Measurements from ENCODE around the gene SNRPD3.

The SNRPD3 gene

DNA sequence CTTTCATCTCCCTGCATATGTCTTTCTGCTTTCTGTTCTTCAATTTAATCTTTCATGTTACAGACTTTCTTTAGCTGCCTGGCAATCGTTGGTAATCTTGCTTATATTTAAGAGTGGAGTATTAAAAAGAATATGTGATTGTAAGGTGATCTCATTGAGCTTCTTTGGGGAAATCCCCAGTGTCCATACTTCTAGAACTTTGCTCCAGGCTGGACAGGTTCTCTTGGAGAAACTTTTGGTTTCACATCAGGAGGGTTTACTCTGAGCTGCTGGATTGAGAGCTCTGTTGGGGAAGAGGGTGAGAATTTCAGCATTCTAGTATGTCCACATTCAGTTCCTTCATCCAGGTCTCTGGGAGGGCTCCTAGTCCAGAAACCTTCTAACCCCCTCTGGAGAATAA lies 21.0 kb downstream of the SNRPD3 start:
- Histone ChIP-seq H3K36me3 (ENCODE audit: control insufficient read depth, insufficient read depth, low read length) (peaks cover 42% of the 10 kb centered on the region), H3K27ac (ENCODE audit: low read depth, low read length) (no peak overlapping the region), H3K4me3 (ENCODE audit: low read depth, low read length) (no peak overlapping the region), H3K9ac (ENCODE audit: low read depth, low read length) (no peak overlapping the region), H3K27me3 (ENCODE audit: control insufficient read depth, insufficient read depth, low read length) (no peaks in the 10 kb centered on the region), H3K4me1 (ENCODE audit: control insufficient read depth, insufficient read depth, low read length) (no peaks in the 10 kb centered on the region), H3K9me3 (ENCODE audit: control insufficient read depth, insufficient read depth, low read length) (no peaks in the 10 kb centered on the region)

DNA sequence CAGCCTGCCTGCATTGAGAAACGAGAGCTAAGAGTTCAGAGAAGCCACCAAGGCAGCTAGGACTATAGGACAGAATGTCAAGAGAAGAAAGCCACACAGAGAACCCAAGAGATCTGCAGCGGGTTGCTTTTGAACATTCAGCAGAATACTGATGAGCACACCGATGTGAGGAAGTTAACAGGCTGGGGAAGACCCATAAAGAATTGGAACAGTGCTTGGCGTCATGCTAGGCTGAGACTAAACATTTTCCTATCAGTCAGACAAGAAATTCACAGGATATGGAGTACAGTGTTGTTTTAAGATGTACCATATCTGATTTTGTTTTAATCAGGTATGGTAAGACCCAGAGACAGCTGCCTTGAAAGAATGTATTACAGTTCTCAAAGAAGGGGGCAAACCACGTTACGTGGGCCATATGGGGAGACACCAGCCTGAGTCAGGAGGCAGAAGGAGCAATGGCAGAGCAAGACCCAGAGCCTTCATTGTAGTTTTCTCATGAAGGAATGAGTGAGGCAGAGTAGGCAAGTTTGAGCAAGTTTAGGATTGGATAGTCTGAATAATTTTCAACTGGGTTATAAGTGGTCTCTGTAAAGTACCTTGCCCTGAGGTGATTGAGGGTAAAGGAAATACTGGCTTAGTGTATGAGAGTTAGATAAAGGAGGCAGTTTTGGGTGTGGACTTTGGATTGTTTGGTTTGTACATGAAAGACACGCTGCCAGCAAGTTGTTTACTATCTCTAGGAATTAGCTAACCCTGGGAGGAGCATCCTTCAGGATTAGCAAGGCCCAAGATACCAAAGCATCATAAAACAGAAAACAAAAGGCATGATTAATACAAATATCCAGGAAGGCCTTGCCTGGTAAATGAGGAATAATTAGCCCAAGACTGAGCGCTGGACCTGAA lies 22.8 kb downstream of the SNRPD3 start:
- Histone ChIP-seq H3K4me1 (ENCODE audit: control insufficient read depth, insufficient read depth, low read length) (no peaks in the 10 kb centered on the region), H3K27ac (ENCODE audit: low read depth, low read length) (peak overlapping the region; percentile 43), H3K9ac (ENCODE audit: low read depth, low read length) (no peak overlapping the region), H3K4me3 (ENCODE audit: low read depth, low read length) (no peak overlapping the region), H3K9me3 (ENCODE audit: control insufficient read depth, insufficient read depth, low read length) (no peaks in the 10 kb centered on the region), H3K27me3 (ENCODE audit: control insufficient read depth, insufficient read depth, low read length) (no peaks in the 10 kb centered on the region), H3K36me3 (ENCODE audit: control insufficient read depth, insufficient read depth, low read length) (peaks cover 25% of the 10 kb centered on the region)

DNA sequence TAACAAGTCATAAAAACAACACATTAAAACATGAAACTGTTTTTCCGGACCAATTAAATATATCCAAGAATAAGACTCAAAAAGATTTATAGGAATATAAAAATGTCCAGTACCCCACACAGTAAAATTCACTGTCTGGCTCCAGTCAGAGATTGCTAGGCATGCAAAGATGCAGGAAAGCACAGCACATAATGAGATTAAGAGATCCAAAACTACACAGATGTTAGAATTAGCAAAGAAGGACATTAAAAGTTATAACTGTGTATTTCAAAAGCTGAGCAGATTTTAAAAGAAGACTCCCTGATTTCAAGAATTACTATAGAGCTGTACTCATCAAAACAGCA lies 23.4 kb downstream of the SNRPD3 start:
- H3K36me3 ChIP-seq (ENCODE audit: control insufficient read depth, insufficient read depth, low read length): peaks cover 19% of the 10 kb centered on the region
- H3K27ac ChIP-seq (ENCODE audit: low read depth, low read length): peak overlapping the region; percentile 31
- no peaks in the 10 kb centered on the region for H3K27me3 ChIP-seq (ENCODE audit: control insufficient read depth, insufficient read depth, low read length)
- no peaks in the 10 kb centered on the region for H3K9me3 ChIP-seq (ENCODE audit: control insufficient read depth, insufficient read depth, low read length)
- no peak overlapping the region for H3K9ac ChIP-seq (ENCODE audit: low read depth, low read length)
- no peaks in the 10 kb centered on the region for H3K4me1 ChIP-seq (ENCODE audit: control insufficient read depth, insufficient read depth, low read length)
- H3K4me3 ChIP-seq (ENCODE audit: low read depth, low read length): no peak overlapping the region

DNA sequence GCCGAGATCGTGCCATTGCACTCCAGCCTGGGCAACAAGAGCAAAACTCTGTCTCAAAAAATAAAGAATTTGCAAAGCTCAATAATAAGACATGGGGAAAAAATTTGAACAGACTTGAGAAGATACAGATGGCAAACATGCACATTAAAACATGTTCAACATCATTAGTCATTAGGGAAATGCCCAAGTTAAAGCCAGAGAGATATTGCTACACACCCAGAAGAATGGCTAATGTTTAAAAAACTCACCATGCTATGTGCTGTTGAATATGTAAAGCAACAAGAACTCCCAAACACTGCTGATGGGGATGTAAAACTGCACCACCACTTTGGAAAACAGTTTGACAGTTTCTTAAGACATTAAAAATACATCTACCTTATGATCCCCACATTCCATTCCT lies 24.5 kb downstream of the SNRPD3 start:
- H3K9ac ChIP-seq (ENCODE audit: low read depth, low read length): no peak overlapping the region
- no peaks in the 10 kb centered on the region for H3K9me3 ChIP-seq (ENCODE audit: control insufficient read depth, insufficient read depth, low read length)
- H3K36me3 ChIP-seq (ENCODE audit: control insufficient read depth, insufficient read depth, low read length): peaks cover 10% of the 10 kb centered on the region; the same call in 1 of the 2 replicates
- H3K27me3 ChIP-seq (ENCODE audit: control insufficient read depth, insufficient read depth, low read length): no peaks in the 10 kb centered on the region
- H3K27ac ChIP-seq (ENCODE audit: low read depth, low read length): no peak overlapping the region
- H3K4me1 ChIP-seq (ENCODE audit: control insufficient read depth, insufficient read depth, low read length): no peaks in the 10 kb centered on the region
- no peak overlapping the region for H3K4me3 ChIP-seq (ENCODE audit: low read depth, low read length)

DNA sequence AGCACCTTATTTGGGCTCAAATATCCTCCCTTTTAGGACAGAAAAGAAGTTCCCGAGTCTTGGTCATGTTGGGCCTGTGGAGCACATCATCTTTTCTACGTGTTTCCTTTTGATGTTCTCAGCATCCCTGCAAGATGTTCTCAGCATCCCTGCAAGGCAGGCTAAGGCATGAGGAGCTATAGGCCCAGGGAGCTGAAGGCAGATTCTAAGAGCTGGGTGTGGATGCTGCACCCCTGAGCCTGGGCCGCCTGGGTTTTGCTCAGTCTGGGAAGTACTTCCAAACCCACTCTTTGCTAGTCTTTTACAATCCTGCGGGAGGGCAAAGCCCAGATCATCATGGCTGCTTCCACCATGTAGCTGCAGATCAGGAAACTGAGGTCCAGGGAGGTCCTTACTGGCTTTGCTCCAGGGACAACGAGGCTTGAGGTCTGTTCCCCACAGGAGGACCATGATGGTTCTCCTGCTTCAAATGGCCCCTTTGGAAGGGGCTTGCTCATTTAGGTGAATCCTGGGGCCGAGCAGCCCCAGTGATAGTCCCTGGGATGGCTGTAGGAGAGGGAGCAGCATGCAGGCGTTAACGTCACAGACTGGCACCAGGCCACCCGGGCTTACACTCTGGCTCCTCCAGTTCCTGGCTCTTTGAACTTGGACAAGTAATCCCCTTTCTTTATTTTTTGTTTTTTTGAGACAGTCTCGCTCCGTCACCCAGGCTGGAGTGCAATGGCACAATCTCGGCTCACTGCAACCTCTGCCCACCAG lies 26.4 kb downstream of the SNRPD3 start:
- Histone ChIP-seq H3K36me3 (ENCODE audit: control insufficient read depth, insufficient read depth, low read length) (no peaks in the 10 kb centered on the region), H3K27ac (ENCODE audit: low read depth, low read length) (no peak overlapping the region), H3K9me3 (ENCODE audit: control insufficient read depth, insufficient read depth, low read length) (no peaks in the 10 kb centered on the region), H3K4me3 (ENCODE audit: low read depth, low read length) (no peak overlapping the region), H3K27me3 (ENCODE audit: control insufficient read depth, insufficient read depth, low read length) (no peaks in the 10 kb centered on the region), H3K4me1 (ENCODE audit: control insufficient read depth, insufficient read depth, low read length) (no peaks in the 10 kb centered on the region), H3K9ac (ENCODE audit: low read depth, low read length) (no peak overlapping the region)

DNA sequence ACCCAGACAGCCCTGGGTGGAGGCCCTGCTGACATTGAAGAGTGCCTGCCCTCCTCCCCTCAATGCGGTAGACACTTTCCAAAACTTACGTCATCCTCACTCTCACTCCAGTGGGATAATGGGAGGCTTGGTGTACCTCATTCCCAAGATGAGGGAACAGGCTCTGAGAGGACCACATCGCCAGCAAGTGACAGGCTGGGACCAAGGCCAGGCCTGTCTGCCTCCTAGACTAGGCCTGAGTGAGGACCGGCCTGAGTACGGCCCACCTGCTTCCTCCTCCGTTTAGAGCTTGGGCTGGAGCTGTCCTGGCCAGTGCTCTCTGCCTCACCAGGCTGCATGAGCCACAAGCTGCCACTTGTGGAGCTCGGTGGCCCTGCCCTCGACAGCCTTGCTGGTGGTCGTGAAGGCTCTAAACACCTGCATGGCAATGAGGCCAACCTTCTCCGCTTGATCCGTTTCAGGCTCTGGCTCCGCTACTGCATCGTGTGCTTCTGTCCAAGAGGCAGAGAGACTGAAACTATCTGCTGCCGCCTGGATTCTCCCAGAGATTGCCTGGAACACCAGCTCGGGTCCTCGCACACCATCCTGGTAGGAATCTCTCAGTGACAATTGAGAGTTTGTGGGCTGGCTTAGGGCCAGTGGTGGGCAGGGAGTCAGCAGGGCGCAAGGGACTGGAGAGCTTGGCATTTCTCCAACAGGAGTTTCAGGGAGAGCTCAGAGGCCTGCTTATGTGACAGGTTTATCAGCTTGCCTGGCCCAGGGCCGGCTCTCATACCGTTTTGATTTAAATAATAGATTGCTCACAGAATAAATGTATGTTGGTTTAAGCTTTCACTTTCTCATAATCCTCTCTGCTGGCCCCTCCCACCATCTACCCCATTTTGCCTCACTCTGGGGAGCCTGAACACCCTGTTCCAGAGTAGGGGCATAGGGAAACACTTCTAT lies 27.7 kb downstream of the SNRPD3 start:
- no peaks in the 10 kb centered on the region for H3K27me3 ChIP-seq (ENCODE audit: control insufficient read depth, insufficient read depth, low read length)
- H3K4me1 ChIP-seq (ENCODE audit: control insufficient read depth, insufficient read depth, low read length): no peaks in the 10 kb centered on the region
- H3K27ac ChIP-seq (ENCODE audit: low read depth, low read length): no peak overlapping the region
- no peak overlapping the region for H3K9ac ChIP-seq (ENCODE audit: low read depth, low read length)
- peaks cover 10% of the 10 kb centered on the region for H3K36me3 ChIP-seq (ENCODE audit: control insufficient read depth, insufficient read depth, low read length)
- no peak overlapping the region for H3K4me3 ChIP-seq (ENCODE audit: low read depth, low read length)
- H3K9me3 ChIP-seq (ENCODE audit: control insufficient read depth, insufficient read depth, low read length): no peaks in the 10 kb centered on the region

DNA sequence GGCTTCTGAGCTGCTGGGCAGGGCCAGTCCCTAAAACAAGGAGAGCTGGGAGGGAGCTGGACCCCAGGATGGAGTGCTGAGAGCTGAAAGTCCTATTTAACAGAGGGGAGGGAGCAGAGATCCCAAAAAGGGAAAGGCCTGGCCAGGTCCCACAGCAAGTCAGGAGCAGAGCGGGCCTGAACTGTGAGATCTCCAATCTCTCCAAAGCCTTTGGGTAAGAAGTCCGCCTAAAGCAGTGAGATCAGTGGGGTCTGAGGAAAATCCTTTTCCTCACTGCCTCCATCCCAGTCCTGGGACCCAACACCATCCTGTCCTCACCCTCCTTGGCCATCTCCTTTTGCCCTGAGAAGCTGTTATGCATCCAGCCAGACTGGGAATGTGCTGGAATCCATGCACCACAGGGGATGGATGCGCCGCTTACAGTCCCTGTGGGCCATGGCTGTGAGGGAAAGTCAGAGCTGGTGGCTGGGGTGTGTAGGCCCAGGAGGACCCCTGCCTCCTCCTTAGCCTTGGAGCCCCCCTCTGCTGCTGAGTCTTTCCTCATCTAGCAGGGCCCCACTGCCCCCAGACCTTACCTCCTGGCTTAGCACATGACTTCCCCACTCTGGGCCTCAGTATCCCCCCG lies 28.5 kb downstream of the SNRPD3 start:
- H3K4me1 ChIP-seq (ENCODE audit: control insufficient read depth, insufficient read depth, low read length): no peaks in the 10 kb centered on the region
- H3K9ac ChIP-seq (ENCODE audit: low read depth, low read length): no peak overlapping the region
- H3K9me3 ChIP-seq (ENCODE audit: control insufficient read depth, insufficient read depth, low read length): no peaks in the 10 kb centered on the region
- H3K36me3 ChIP-seq (ENCODE audit: control insufficient read depth, insufficient read depth, low read length): peaks cover 10% of the 10 kb centered on the region
- no peak overlapping the region for H3K4me3 ChIP-seq (ENCODE audit: low read depth, low read length)
- no peaks in the 10 kb centered on the region for H3K27me3 ChIP-seq (ENCODE audit: control insufficient read depth, insufficient read depth, low read length)
- no peak overlapping the region for H3K27ac ChIP-seq (ENCODE audit: low read depth, low read length)

DNA sequence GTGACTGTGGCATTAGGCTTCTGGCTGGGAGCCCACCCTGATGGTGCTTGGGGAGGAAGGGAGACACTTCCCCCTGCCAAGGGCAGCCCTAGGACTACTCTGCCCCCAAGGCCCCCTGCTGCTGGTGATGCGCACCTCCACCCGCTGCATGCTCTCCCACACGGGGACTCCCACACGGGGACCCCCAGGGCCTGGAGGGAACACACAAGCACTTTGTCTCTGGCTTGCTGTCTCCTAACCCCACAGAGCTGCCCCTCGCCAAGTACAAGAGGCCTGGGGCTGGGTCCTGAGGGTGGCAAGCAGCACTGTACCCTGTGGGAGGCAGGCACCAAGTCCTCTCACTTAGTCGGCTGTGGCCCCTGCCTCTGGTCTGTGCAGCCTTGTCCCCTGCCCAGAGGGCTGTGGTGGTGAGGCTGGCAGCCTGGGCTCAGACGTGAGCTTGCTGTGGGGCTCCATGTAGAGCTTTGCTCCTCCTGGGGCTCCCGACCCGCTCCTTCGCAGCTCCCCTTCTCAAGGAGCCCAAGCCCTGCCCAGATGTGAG lies 29.1 kb downstream of the SNRPD3 start:
- H3K9ac ChIP-seq (ENCODE audit: low read depth, low read length): no peak overlapping the region
- H3K27me3 ChIP-seq (ENCODE audit: control insufficient read depth, insufficient read depth, low read length): no peaks in the 10 kb centered on the region
- H3K36me3 ChIP-seq (ENCODE audit: control insufficient read depth, insufficient read depth, low read length): peaks cover 10% of the 10 kb centered on the region
- H3K9me3 ChIP-seq (ENCODE audit: control insufficient read depth, insufficient read depth, low read length): no peaks in the 10 kb centered on the region
- no peak overlapping the region for H3K4me3 ChIP-seq (ENCODE audit: low read depth, low read length)
- no peaks in the 10 kb centered on the region for H3K4me1 ChIP-seq (ENCODE audit: control insufficient read depth, insufficient read depth, low read length)
- no peak overlapping the region for H3K27ac ChIP-seq (ENCODE audit: low read depth, low read length)

DNA sequence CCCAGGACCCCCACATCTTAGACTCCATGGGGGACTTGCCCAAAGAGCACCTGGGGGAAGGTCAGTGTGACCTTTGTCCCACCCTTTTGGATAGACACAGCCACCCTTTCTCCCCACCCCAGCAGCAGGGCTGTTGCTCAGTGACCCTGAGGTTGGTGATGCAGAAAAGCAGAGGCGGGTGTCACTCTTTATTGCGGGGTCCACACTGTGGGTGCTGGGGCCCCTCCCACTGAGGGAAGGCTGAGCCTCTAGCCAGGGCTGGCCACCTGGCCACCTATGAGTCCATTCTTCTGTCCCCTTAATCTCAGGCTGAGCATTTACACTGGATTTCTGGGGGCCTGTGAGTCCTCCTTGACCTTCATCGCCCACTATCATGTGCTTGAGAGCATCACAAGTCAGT lies 29.7 kb downstream of the SNRPD3 start:
- peaks cover 10% of the 10 kb centered on the region for H3K36me3 ChIP-seq (ENCODE audit: control insufficient read depth, insufficient read depth, low read length)
- H3K27ac ChIP-seq (ENCODE audit: low read depth, low read length): no peak overlapping the region
- no peak overlapping the region for H3K9ac ChIP-seq (ENCODE audit: low read depth, low read length)
- no peaks in the 10 kb centered on the region for H3K27me3 ChIP-seq (ENCODE audit: control insufficient read depth, insufficient read depth, low read length)
- H3K4me3 ChIP-seq (ENCODE audit: low read depth, low read length): no peak overlapping the region
- no peaks in the 10 kb centered on the region for H3K9me3 ChIP-seq (ENCODE audit: control insufficient read depth, insufficient read depth, low read length)
- H3K4me1 ChIP-seq (ENCODE audit: control insufficient read depth, insufficient read depth, low read length): no peaks in the 10 kb centered on the region

DNA sequence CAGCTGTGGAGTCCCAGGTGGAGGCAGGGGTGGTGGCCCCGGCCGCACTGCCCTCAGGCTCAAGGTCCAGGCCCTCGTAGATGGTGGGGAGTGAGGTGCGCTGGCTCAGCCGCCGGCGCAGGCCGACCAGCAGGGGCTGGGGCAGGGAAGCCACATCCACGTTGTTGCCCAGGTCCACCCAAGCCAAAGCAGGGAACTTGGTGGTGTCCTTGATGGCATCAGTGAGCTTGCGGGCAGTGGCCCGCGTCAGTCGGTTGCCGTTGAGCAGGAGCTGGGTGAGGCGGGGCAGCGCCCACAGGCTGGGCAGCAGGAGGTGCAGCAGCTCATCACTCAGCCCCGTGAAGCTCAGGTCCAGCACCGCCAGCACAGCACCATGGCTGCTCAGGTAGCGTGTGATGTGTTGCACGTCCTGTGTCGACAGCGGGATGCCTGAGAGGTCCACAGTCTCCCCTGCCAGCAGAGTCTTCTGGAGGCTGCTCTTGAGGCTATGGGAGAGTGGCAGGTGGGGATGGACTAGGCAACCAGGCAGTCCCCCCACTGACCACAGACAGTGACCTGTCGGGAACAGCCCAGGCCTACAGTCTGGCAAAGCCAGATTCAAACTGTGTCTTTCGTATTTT lies 30.2 kb downstream of the SNRPD3 start:
- no peak overlapping the region for H3K27ac ChIP-seq (ENCODE audit: low read depth, low read length)
- no peaks in the 10 kb centered on the region for H3K4me1 ChIP-seq (ENCODE audit: control insufficient read depth, insufficient read depth, low read length)
- no peaks in the 10 kb centered on the region for H3K9me3 ChIP-seq (ENCODE audit: control insufficient read depth, insufficient read depth, low read length)
- H3K4me3 ChIP-seq (ENCODE audit: low read depth, low read length): no peak overlapping the region
- peaks cover 10% of the 10 kb centered on the region for H3K36me3 ChIP-seq (ENCODE audit: control insufficient read depth, insufficient read depth, low read length)
- H3K9ac ChIP-seq (ENCODE audit: low read depth, low read length): no peak overlapping the region
- H3K27me3 ChIP-seq (ENCODE audit: control insufficient read depth, insufficient read depth, low read length): no peaks in the 10 kb centered on the region
